Tibial artery (tissue), 4 donors: ENCODE results near the gene TSSK2.

Source experiments
- DNase-seq, 2 donors: peaks; one replicate each; pipeline ENCODE4 v3.0.0-alpha.2; 2019
- H3K27ac ChIP-seq, 2 donors: fragments of 200-600 bp; sonication (generic) in 1 of 2; 1 replicate in 1 of 2; 2 replicates in 1 of 2; pipeline ENCODE4 v1.5.1; 2018 to 2019; ENCODE audit warnings: mild to moderate bottlenecking in 1 of 2
- H3K27me3 ChIP-seq, 2 donors: fragments of 200-600 bp; sonication (generic) in 1 of 2; one replicate each; pipeline versions ENCODE4 v1.5.1 to v1.6.0; 2016 to 2019
- H3K36me3 ChIP-seq, 3 donors: fragments of 200-600 bp; sonication (generic) in 2 of 3; one replicate each; pipeline ENCODE4 v1.5.1; 2016 to 2019; ENCODE audit warnings: mild to moderate bottlenecking in 2 of 3
- H3K4me1 ChIP-seq, 4 donors: fragments of 200-600 bp; sonication (generic) in 2 of 4; 1 replicate in 3 of 4; 2 replicates in 1 of 4; pipeline ENCODE4 v1.5.1; 2016 to 2019
- H3K4me3 ChIP-seq, 2 donors: fragments of 200-600 bp; sonication (generic) in 1 of 2; 1 replicate in 1 of 2; 2 replicates in 1 of 2; pipeline ENCODE4 v1.5.1; 2018 to 2019; ENCODE audit warnings: mild to moderate bottlenecking in 2 of 2
- H3K9me3 ChIP-seq, 3 donors: fragments of 200-600 bp; sonication (generic) in 1 of 3; one replicate each; pipeline ENCODE4 v1.5.1; 2016 to 2019
- intact Hi-C: fragments of 100-400 bp; cut with DNase I; formaldehyde crosslinking; loops from one replicate; pipeline ENCODE4 v1.15.0; 2023; ENCODE audit warnings: low total_unique reads
- TF ChIP-seq, protein P1 (sequence below), 2 experiments: fragments of 200-600 bp in 1 of 2; fragments of 450-650 bp in 1 of 2; IDR thresholded peaks; one replicate each; pipeline ENCODE4 v1.5.1; 2017 to 2019; ENCODE audit warnings: antibody characterized with exemption in 2 of 2, mild to moderate bottlenecking in 1 of 2, moderate library complexity in 1 of 2

TSSK2 gene

DNA sequence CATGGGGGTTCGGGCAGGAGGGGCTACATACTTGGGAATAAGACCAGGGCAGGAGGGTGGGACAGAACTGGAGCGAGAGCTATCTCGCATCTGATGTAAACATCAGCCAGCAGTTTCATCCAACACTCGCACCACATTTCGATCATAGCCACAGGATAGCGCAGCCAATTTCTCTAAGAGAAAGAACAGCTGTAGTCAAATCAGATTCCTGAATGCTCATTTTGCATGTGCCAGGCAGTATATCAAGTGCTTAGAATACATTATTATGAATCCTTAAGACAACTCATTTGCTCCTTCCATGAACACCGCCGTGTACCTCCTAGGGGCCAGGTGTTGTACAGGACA is 23.4 kb upstream of the TSSK2 start:
- Histone ChIP-seq H3K27me3 (no peaks in the 10 kb centered on the region), H3K4me3 (no peak overlapping the region), H3K27ac (no peak overlapping the region), H3K4me1 (peaks cover 0 to 68% (median 39%) of the 10 kb centered on the region in 4 donors), H3K9me3 (no peaks in the 10 kb centered on the region), H3K36me3 (no peaks in the 10 kb centered on the region)
- intact Hi-C loops, result no loop called here
- TF ChIP-seq, protein P1, sequence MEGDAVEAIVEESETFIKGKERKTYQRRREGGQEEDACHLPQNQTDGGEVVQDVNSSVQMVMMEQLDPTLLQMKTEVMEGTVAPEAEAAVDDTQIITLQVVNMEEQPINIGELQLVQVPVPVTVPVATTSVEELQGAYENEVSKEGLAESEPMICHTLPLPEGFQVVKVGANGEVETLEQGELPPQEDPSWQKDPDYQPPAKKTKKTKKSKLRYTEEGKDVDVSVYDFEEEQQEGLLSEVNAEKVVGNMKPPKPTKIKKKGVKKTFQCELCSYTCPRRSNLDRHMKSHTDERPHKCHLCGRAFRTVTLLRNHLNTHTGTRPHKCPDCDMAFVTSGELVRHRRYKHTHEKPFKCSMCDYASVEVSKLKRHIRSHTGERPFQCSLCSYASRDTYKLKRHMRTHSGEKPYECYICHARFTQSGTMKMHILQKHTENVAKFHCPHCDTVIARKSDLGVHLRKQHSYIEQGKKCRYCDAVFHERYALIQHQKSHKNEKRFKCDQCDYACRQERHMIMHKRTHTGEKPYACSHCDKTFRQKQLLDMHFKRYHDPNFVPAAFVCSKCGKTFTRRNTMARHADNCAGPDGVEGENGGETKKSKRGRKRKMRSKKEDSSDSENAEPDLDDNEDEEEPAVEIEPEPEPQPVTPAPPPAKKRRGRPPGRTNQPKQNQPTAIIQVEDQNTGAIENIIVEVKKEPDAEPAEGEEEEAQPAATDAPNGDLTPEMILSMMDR (IDR thresholded peaks at IDR 0.05), result no peak
- peak in 1 of 2 donors; percentile 1 for DNase-seq

DNA sequence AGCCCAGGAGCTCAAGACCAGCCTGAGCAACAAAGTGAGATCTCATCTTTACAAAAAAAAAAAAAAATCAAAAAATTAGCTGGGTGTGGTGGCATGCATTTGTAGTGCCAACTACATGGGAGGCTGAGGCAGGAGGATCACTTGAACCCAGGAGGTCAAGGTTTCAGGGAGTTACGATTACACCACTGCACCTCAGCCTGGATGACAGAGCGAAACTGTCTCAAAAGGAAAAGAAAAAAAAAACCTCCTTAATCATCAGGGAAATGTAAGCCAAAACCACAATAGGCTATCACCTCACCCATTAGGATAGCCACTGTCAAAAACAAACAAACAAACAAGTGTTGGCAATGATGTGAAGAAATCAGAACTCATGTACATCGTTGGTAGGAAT is 22.3 kb upstream of the TSSK2 start:
- DNase-seq, result peak in 1 of 2 donors; percentile 7
- H3K36me3 ChIP-seq, result no peaks in the 10 kb centered on the region
- intact Hi-C loops, result no loop called here
- TF ChIP-seq, protein P1 (IDR thresholded peaks at IDR 0.05), result no peak
- peaks cover 0 to 68% (median 40%) of the 10 kb centered on the region in 4 donors for H3K4me1 ChIP-seq
- no peaks in the 10 kb centered on the region for H3K9me3 ChIP-seq
- peak overlapping the region in 1 of 2 donors; percentile 12 for H3K27ac ChIP-seq
- no peaks in the 10 kb centered on the region for H3K27me3 ChIP-seq
- no peak overlapping the region for H3K4me3 ChIP-seq

DNA sequence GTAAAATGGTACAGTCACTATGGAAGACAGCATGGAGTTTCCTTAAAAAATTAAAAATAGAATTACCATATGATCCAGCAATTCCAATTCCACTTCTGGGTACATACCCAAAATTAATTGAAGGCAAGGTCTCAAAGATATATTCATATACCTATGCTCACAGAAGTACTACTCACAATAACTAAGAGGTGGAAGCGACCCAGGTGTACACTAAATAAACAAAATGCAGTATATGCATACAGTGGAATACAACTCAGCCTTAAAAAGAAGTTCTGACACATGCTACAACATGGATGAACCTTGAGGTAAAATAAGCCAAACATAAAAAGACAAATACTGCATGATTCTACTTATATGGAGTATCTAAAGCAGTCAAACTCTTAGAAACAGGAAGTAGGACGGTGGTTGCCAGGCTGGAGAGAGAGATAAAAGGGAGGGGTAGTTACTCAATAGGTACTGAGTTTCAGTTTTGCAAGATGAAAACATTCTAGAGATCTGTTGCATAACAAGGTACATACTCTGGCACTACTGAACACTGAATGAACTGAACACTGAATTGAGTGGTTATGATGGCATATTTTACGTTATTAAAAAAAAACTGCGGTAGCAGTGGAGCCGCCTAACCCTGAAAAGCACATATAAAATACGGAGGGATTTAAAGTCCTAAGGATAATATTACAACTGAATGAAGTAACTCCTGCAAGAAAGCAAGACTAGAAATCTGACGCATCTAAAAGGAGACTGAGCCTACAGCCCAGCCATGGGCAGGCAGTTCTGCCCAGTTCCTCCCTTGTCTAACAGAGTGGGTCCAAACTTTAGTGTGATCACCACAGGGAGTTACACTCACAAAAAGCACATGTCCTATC is 21.7 kb upstream of the TSSK2 start:
- no peak overlapping the region for H3K4me3 ChIP-seq
- H3K36me3 ChIP-seq, result no peaks in the 10 kb centered on the region
- H3K27ac ChIP-seq, result peak overlapping the region in 1 of 2 donors; percentile 12
- peak; percentile 66 to 68 for DNase-seq
- H3K9me3 ChIP-seq, result no peaks in the 10 kb centered on the region
- intact Hi-C loops, result no loop called here
- peaks cover 0 to 70% (median 39%) of the 10 kb centered on the region in 4 donors for H3K4me1 ChIP-seq
- H3K27me3 ChIP-seq, result no peaks in the 10 kb centered on the region
- TF ChIP-seq, protein P1 (IDR thresholded peaks at IDR 0.05), result no peak

DNA sequence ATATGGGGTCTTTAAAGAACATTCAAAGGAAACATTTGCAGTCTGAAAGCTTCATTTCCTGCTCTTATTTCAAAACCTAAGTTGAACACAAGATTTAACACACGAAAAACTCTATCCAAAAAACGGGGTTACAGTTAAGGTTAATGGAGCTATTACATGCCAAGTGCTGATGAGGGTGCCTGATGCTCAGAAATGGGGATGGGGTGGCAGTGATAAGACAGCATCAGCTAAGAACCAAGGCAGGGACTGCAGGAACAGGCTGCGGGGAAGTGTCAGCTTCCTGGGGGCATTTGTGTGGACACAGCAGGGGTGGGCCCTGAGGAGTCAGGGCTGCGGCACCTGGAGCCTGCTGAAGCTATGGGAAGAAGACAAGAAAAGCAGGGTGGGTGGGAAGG is 21.0 kb upstream of the TSSK2 start:
- intact Hi-C loops, result no loop called here
- DNase-seq, result peak in 1 of 2 donors; percentile 17

DNA sequence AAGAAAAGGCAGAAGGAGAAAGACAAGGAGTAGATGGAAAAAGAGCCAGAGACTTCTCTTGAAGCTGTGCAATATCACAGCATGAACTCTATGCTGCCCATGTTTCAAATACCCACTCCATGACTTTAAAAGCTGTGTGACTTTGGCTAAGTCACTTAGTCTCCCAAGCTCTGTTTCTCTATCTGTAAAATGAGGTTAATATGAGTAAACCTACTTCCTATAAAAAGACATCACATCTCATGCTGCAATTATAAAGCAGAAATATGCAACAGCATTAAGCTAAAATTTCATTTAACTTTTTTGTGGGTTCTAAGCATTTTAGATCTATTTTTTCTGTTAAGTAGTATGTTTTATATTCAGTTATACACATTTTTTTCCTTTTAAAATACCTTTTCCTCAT is 20.5 kb upstream of the TSSK2 start:
- peaks cover 0 to 70% (median 42%) of the 10 kb centered on the region in 4 donors for H3K4me1 ChIP-seq
- peaks cover 0 to 7% (median 0%) of the 10 kb centered on the region in 3 donors for H3K36me3 ChIP-seq
- no peak overlapping the region for H3K27ac ChIP-seq
- TF ChIP-seq, protein P1 (IDR thresholded peaks at IDR 0.05), result no peak
- intact Hi-C loops, result no loop called here
- no peaks in the 10 kb centered on the region for H3K27me3 ChIP-seq
- H3K9me3 ChIP-seq, result no peaks in the 10 kb centered on the region
- H3K4me3 ChIP-seq, result no peak overlapping the region
- DNase-seq, result no peak

More for the DNA sequence above, 21.0 kb upstream of the TSSK2 start:
- H3K27me3 ChIP-seq, result no peaks in the 10 kb centered on the region
- H3K9me3 ChIP-seq, result no peaks in the 10 kb centered on the region
- H3K36me3 ChIP-seq, result peaks cover 0 to under 1% (median 0%) of the 10 kb centered on the region in 3 donors
- TF ChIP-seq, protein P1 (IDR thresholded peaks at IDR 0.05), result no peak
- peak overlapping the region in 1 of 2 donors; percentile 12 for H3K27ac ChIP-seq
- H3K4me1 ChIP-seq, result peaks cover 0 to 70% (median 42%) of the 10 kb centered on the region in 4 donors
- no peak overlapping the region for H3K4me3 ChIP-seq
